K562 (cell line): ENCODE results near the gene NAT9. TPM values are rescaled to one million over a fixed set of nuclear protein-coding genes. Genes with fewer than 3 reads are reported as not detected.

ENCODE experiments used
- CTCF ChIP-seq, 3 experiments: IDR thresholded peaks in 2 of 3; conservative IDR thresholded peaks in 1 of 3; 2 replicates each; pipeline ENCODE4 v1.5.1; 2011 to 2012; ENCODE audit warnings: low read length in 3 of 3, mild to moderate bottlenecking in 3 of 3, control low read depth in 2 of 3, improper control_type of control experiment in 1 of 3, inconsistent platforms in 1 of 3, low read depth in 1 of 3, mixed read lengths in 1 of 3, moderate library complexity in 1 of 3; ENCODE audit not compliant: insufficient read depth in 2 of 3
- DPF2 ChIP-seq: fragments of 450-650 bp; IDR thresholded peaks from 2 replicates; pipeline ENCODE4 v1.6.1; 2016
- E2F8 ChIP-seq: fragments of 450-650 bp; IDR thresholded peaks from 2 replicates; pipeline ENCODE4 v1.7.1; 2018; ENCODE audit warnings: mild to moderate bottlenecking, low read depth; ENCODE audit not compliant: partially characterized antibody
- HMGN3 ChIP-seq: IDR thresholded peaks from 2 replicates; pipeline ENCODE4 v1.6.1; 2011; ENCODE audit warnings: borderline replicate concordance, low read depth, mild to moderate bottlenecking, mixed read lengths, low read length; ENCODE audit not compliant: insufficient read length; ENCODE audit errors: extremely low read depth
- MNT ChIP-seq, 2 experiments: fragments of 450-650 bp; conservative IDR thresholded peaks; 2 replicates each; pipeline ENCODE4 v1.6.1; 2017; ENCODE audit warnings: mild to moderate bottlenecking in 2 of 2, moderate library complexity in 2 of 2
- PRPF4 ChIP-seq: fragments of 200-400 bp; formaldehyde crosslinking; IDR thresholded peaks from one replicate; pipeline ENCODE4 v1.6.1; 2017; ENCODE audit warnings: low read length, low read depth, mild to moderate bottlenecking; ENCODE audit not compliant: insufficient read depth, poor library complexity, severe bottlenecking
- RBBP5 ChIP-seq: fragments of 200-600 bp; sonication (generic); IDR thresholded peaks from 2 replicates; pipeline ENCODE4 v1.6.1; 2012; ENCODE audit warnings: borderline replicate concordance, mild to moderate bottlenecking, low read length, control low read depth, inconsistent platforms; ENCODE audit not compliant: insufficient read depth, poor library complexity, severe bottlenecking
- SIN3A ChIP-seq, 2 experiments: fragments of 150-350 bp in 1 of 2; IDR thresholded peaks; 2 replicates each; pipeline ENCODE4 v1.6.1; 2011 to 2016; ENCODE audit warnings: borderline replicate concordance in 2 of 2, low read depth in 2 of 2, low read length in 2 of 2, mild to moderate bottlenecking in 2 of 2, moderate library complexity in 2 of 2; ENCODE audit not compliant: control insufficient read depth in 1 of 2
- SOX6 ChIP-seq: fragments of 450-650 bp; IDR thresholded peaks from 2 replicates; pipeline ENCODE4 v1.6.1; 2014; ENCODE audit warnings: mild to moderate bottlenecking
- SREBF1 ChIP-seq: fragments of 150-350 bp; IDR thresholded peaks from 2 replicates; pipeline ENCODE4 v1.6.1; 2014; ENCODE audit warnings: antibody characterized with exemption, low read depth, low read length, borderline replicate concordance
- SREBF2 ChIP-seq: sonication (generic); formaldehyde crosslinking; IDR thresholded peaks from 2 replicates; pipeline ENCODE4 v1.4.0; 2020; ENCODE audit warnings: mild to moderate bottlenecking, missing genetic modification reagents
- polyA plus RNA-seq, 8 experiments: library from polyadenylated mRNA; depleted of rRNA in 4 of 8; stranded (reverse) in 5 of 8; unstranded in 3 of 8; fragments of >200 nt; fragmentation: Nextera tagmentation in 2 of 8; fragmentation: Illumina TruSeq in 1 of 8; extraction: Ambion mirVana in 2 of 8; extraction: Trizol in 1 of 8; gene quantifications; 2 replicates each; pipeline versions ENCODE4 v1.2.1 to v1.2.3, GENCODE V29; 2011 to 2014; ENCODE audit warnings: inconsistent platforms in 1 of 8, missing spikeins in 1 of 8
- total RNA-seq, 7 experiments: library from RNA; depleted of rRNA in 6 of 7; stranded (reverse); fragments of >200 nt in 6 of 7; fragmentation: Illumina TruSeq in 2 of 7; extraction: Trizol in 2 of 7; gene quantifications; 2 replicates each; pipeline versions ENCODE4 v1.2.1 to v1.2.3, GENCODE V29; 2011 to 2021; ENCODE audit warnings: low replicate concordance in 1 of 7
- TF ChIP-seq, protein P1 (sequence below): fragments of 200-800 bp; sonication (Bioruptor generic); IDR thresholded peaks from 2 replicates; pipeline ENCODE4 v1.6.1; 2017; ENCODE audit warnings: missing genetic modification characterization, missing compliant biosample characterization
- TF ChIP-seq, protein P2 (sequence below): fragments of 250-450 bp; sonication (Bioruptor Pico); IDR thresholded peaks from 2 replicates; pipeline ENCODE4 v1.5.0; 2021; ENCODE audit warnings: mild to moderate bottlenecking, borderline replicate concordance

NAT9 gene
- total and polyA plus RNA-seq, 9 of the 15 experiments (the other 6 are each of a cell fraction or from before 2014, with no cell fraction given), result 4.2 to 63.6 (median 40.8) TPM

DNA sequence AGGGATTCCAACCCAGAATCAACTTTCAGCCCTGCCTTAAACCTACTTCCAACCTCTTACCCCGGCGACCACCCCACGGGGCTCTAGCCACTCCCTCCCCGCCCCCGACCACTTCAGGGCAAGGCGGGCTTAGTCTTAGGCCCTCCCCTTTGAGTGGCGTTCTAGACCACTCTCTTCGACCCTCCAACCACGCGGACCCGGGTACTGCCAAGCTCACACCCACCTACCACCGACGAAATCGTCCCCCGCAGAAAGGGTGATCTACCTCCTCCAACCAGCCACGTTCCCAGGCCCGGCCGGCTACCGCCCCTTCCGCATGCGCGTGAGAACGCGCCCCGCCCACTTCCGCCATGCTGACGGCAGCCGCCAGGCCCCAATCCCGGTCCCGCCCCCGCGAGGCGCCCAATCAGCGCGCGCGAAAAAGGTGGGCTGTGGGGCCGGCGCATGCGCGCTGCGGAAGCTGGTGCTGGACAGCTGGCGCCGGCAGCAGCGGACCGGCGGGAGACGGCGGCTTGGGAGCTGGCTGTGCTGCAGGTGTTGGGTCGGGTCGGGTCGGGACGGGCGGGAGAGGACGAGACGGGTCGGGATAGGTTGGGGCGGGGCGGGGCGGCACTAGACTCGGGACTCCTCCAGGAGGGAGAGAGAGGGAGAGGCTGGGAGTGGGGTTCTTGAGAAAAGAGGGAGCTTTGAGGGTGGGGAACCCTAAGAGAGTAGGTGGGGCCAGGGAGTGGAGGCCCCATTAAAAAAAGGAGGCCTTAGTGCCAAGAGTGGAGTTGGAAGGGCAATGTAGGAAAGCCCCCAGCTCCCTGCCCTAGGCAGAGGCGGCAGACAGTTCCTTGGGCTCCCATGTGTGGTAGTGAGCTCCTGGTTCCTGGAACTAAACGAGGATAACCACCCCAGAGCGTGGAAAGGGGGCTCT is at the start of gene NAT9 (continued):
- peak; percentile 95 to 98 for TF ChIP-seq MNT (conservative IDR thresholded peaks at IDR 0.05)
- peak; percentile 87 to 94; a peak in 2 of 4 replicates for TF ChIP-seq SIN3A (IDR thresholded peaks at IDR 0.05; ENCODE audit: borderline replicate concordance in 2 of 2, control insufficient read depth in 1 of 2, low read depth in 2 of 2, low read length in 2 of 2)
- TF ChIP-seq HMGN3, result peak; percentile 84
- TF ChIP-seq PRPF4, result no peak
- no peak for TF ChIP-seq SREBF2 (CRISPR knock-in tag)
- peak; percentile 86 for TF ChIP-seq E2F8
- TF ChIP-seq CTCF (IDR thresholded peaks at IDR 0.05 in 2 of 3, conservative IDR thresholded peaks at IDR 0.05 in 1 of 3; ENCODE audit: insufficient read depth in 2 of 3, low read depth in 1 of 3, low read length in 3 of 3), result no peak
- TF ChIP-seq, protein P1, sequence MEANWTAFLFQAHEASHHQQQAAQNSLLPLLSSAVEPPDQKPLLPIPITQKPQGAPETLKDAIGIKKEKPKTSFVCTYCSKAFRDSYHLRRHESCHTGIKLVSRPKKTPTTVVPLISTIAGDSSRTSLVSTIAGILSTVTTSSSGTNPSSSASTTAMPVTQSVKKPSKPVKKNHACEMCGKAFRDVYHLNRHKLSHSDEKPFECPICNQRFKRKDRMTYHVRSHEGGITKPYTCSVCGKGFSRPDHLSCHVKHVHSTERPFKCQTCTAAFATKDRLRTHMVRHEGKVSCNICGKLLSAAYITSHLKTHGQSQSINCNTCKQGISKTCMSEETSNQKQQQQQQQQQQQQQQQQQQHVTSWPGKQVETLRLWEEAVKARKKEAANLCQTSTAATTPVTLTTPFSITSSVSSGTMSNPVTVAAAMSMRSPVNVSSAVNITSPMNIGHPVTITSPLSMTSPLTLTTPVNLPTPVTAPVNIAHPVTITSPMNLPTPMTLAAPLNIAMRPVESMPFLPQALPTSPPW (CRISPR knock-in tag), result peak; percentile 63
- 0 out of 2 replicates have a peak, but pooled peaks have one; percentile 61 for TF ChIP-seq SREBF1
- TF ChIP-seq DPF2, result no peak
- TF ChIP-seq SOX6, result no peak
- TF ChIP-seq, protein P2, sequence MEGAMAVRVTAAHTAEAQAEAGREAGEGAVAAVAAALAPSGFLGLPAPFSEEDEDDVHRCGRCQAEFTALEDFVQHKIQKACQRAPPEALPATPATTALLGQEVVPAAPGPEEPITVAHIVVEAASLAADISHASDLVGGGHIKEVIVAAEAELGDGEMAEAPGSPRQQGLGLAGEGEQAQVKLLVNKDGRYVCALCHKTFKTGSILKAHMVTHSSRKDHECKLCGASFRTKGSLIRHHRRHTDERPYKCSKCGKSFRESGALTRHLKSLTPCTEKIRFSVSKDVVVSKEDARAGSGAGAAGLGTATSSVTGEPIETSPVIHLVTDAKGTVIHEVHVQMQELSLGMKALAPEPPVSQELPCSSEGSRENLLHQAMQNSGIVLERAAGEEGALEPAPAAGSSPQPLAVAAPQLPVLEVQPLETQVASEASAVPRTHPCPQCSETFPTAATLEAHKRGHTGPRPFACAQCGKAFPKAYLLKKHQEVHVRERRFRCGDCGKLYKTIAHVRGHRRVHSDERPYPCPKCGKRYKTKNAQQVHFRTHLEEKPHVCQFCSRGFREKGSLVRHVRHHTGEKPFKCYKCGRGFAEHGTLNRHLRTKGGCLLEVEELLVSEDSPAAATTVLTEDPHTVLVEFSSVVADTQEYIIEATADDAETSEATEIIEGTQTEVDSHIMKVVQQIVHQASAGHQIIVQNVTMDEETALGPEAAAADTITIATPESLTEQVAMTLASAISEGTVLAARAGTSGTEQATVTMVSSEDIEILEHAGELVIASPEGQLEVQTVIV, result no peak
- peak; percentile 26 for TF ChIP-seq RBBP5
